Measurements from ENCODE around the gene VPS41.

GRCh38 chr7:38855867-38856266, 53.1 kb downstream of the VPS41 start:
- TF ChIP-seq CTCF (conservative IDR thresholded peaks at IDR 0.05) (no peak), EZH2 (IDR thresholded peaks at IDR 0.05; ENCODE audit: low read depth) (no peak)

All from PC-9 (cell line).